ENCODE data around the gene MICALL2.
"Not testable (repeated sequence)": the region's sequence is repeated elsewhere in the genome, so short reads cannot be mapped to it uniquely, and the experiment has no call there.

MICALL2 gene

GRCh38 chr7:1448958-1449357, 10.3 kb downstream of the MICALL2 start:
- WGBS (ENCODE audit: insufficient coverage, insufficient read length) = no CpG with 5 or more reads among the region's 14 CpGs
- Histone ChIP-seq H3K27ac (ENCODE audit: low read length) (no peak overlapping the region), H3K4me1 (ENCODE audit: control insufficient read depth, insufficient read depth, low read length) (no peaks in the 10 kb centered on the region), H3K4me3 (ENCODE audit: low read length) (no peak overlapping the region), H3K36me3 (ENCODE audit: control insufficient read depth, insufficient read depth, low read length) (no peaks in the 10 kb centered on the region), H3K9me3 (ENCODE audit: control insufficient read depth, insufficient read depth, low read length) (no peaks in the 10 kb centered on the region), H3K27me3 (ENCODE audit: control insufficient read depth, insufficient read depth, low read length) (no peaks in the 10 kb centered on the region)
- DNase-seq (ENCODE audit: low read depth, low spot score) = no peak

GRCh38 chr7:1447551-1448244, 11.6 kb downstream of the MICALL2 start:
- Histone ChIP-seq H3K36me3 (ENCODE audit: control insufficient read depth, insufficient read depth, low read length) (no peaks in the 10 kb centered on the region), H3K27ac (ENCODE audit: low read length) (no peak overlapping the region), H3K4me3 (ENCODE audit: low read length) (no peak overlapping the region), H3K9me3 (ENCODE audit: control insufficient read depth, insufficient read depth, low read length) (no peaks in the 10 kb centered on the region), H3K4me1 (ENCODE audit: control insufficient read depth, insufficient read depth, low read length) (no peaks in the 10 kb centered on the region), H3K27me3 (ENCODE audit: control insufficient read depth, insufficient read depth, low read length) (no peaks in the 10 kb centered on the region)
- WGBS (ENCODE audit: insufficient coverage, insufficient read length) = no CpG with 5 or more reads among the region's 15 CpGs
- DNase-seq (ENCODE audit: low read depth, low spot score) = no peak

- DNase-seq (ENCODE audit: low read depth, low spot score) = no peak
- no peaks in the 10 kb centered on the region for H3K4me1 ChIP-seq (ENCODE audit: control insufficient read depth, insufficient read depth, low read length)
- H3K4me3 ChIP-seq (ENCODE audit: low read length) = no peak overlapping the region
- no peaks in the 10 kb centered on the region for H3K27me3 ChIP-seq (ENCODE audit: control insufficient read depth, insufficient read depth, low read length)
- no peak overlapping the region for H3K27ac ChIP-seq (ENCODE audit: low read length)
- no peaks in the 10 kb centered on the region for H3K36me3 ChIP-seq (ENCODE audit: control insufficient read depth, insufficient read depth, low read length)
- no CpG with 5 or more reads among the region's 11 CpGs for WGBS (ENCODE audit: insufficient coverage, insufficient read length)
- H3K9me3 ChIP-seq (ENCODE audit: control insufficient read depth, insufficient read depth, low read length) = no peaks in the 10 kb centered on the region
Observed at GRCh38 chr7:1447112-1447511, 12.2 kb downstream of the MICALL2 start.

GRCh38 chr7:1446620-1447032, 12.6 kb downstream of the MICALL2 start:
- no peaks in the 10 kb centered on the region; the same call in 1 of the 2 replicates for H3K36me3 ChIP-seq (ENCODE audit: control insufficient read depth, insufficient read depth, low read length)
- no peaks in the 10 kb centered on the region for H3K4me1 ChIP-seq (ENCODE audit: control insufficient read depth, insufficient read depth, low read length)
- no CpG with 5 or more reads among the region's 17 CpGs for WGBS (ENCODE audit: insufficient coverage, insufficient read length)
- no peaks in the 10 kb centered on the region for H3K9me3 ChIP-seq (ENCODE audit: control insufficient read depth, insufficient read depth, low read length)
- DNase-seq (ENCODE audit: low read depth, low spot score) = no peak
- no peak overlapping the region for H3K4me3 ChIP-seq (ENCODE audit: low read length)
- H3K27ac ChIP-seq (ENCODE audit: low read length) = no peak overlapping the region
- H3K27me3 ChIP-seq (ENCODE audit: control insufficient read depth, insufficient read depth, low read length) = no peaks in the 10 kb centered on the region

- not testable (repeated sequence) for H3K27ac ChIP-seq (ENCODE audit: low read length); H3K36me3 ChIP-seq (ENCODE audit: control insufficient read depth, insufficient read depth, low read length); H3K9me3 ChIP-seq (ENCODE audit: control insufficient read depth, insufficient read depth, low read length); H3K27me3 ChIP-seq (ENCODE audit: control insufficient read depth, insufficient read depth, low read length); H3K4me3 ChIP-seq (ENCODE audit: low read length); H3K4me1 ChIP-seq (ENCODE audit: control insufficient read depth, insufficient read depth, low read length); DNase-seq (ENCODE audit: low read depth, low spot score)
- 33% methylated on average over 1 of the region's 5 CpGs for WGBS (ENCODE audit: insufficient coverage, insufficient read length)
Observed at GRCh38 chr7:1446026-1446425, 13.2 kb downstream of the MICALL2 start.

- H3K4me3 ChIP-seq (ENCODE audit: low read length) = no peak overlapping the region
- no CpG with 5 or more reads among the region's 21 CpGs for WGBS (ENCODE audit: insufficient coverage, insufficient read length)
- H3K36me3 ChIP-seq (ENCODE audit: control insufficient read depth, insufficient read depth, low read length) = no peaks in the 10 kb centered on the region; the same call in 1 of the 2 replicates
- no peaks in the 10 kb centered on the region for H3K9me3 ChIP-seq (ENCODE audit: control insufficient read depth, insufficient read depth, low read length)
- H3K27me3 ChIP-seq (ENCODE audit: control insufficient read depth, insufficient read depth, low read length) = no peaks in the 10 kb centered on the region
- no peak overlapping the region for H3K27ac ChIP-seq (ENCODE audit: low read length)
- H3K4me1 ChIP-seq (ENCODE audit: control insufficient read depth, insufficient read depth, low read length) = no peaks in the 10 kb centered on the region
- DNase-seq (ENCODE audit: low read depth, low spot score) = no peak
Observed at GRCh38 chr7:1445341-1445740, 13.9 kb downstream of the MICALL2 start.

- no peak overlapping the region for H3K27ac ChIP-seq (ENCODE audit: low read length)
- H3K27me3 ChIP-seq (ENCODE audit: control insufficient read depth, insufficient read depth, low read length) = no peaks in the 10 kb centered on the region
- H3K4me1 ChIP-seq (ENCODE audit: control insufficient read depth, insufficient read depth, low read length) = no peaks in the 10 kb centered on the region
- no peaks in the 10 kb centered on the region; the same call in 1 of the 2 replicates for H3K36me3 ChIP-seq (ENCODE audit: control insufficient read depth, insufficient read depth, low read length)
- no peaks in the 10 kb centered on the region for H3K9me3 ChIP-seq (ENCODE audit: control insufficient read depth, insufficient read depth, low read length)
- WGBS (ENCODE audit: insufficient coverage, insufficient read length) = no CpG with 5 or more reads among the region's 24 CpGs
- H3K4me3 ChIP-seq (ENCODE audit: low read length) = no peak overlapping the region
- DNase-seq (ENCODE audit: low read depth, low spot score) = no peak
Observed at GRCh38 chr7:1444925-1445322, 14.3 kb downstream of the MICALL2 start.

GRCh38 chr7:1444214-1444924, 14.9 kb downstream of the MICALL2 start:
- no peak overlapping the region for H3K27ac ChIP-seq (ENCODE audit: low read length)
- no CpG with 5 or more reads among the region's 45 CpGs for WGBS (ENCODE audit: insufficient coverage, insufficient read length)
- H3K27me3 ChIP-seq (ENCODE audit: control insufficient read depth, insufficient read depth, low read length) = no peaks in the 10 kb centered on the region
- DNase-seq (ENCODE audit: low read depth, low spot score) = no peak
- no peaks in the 10 kb centered on the region for H3K9me3 ChIP-seq (ENCODE audit: control insufficient read depth, insufficient read depth, low read length)
- no peaks in the 10 kb centered on the region; the same call in 1 of the 2 replicates for H3K36me3 ChIP-seq (ENCODE audit: control insufficient read depth, insufficient read depth, low read length)
- H3K4me3 ChIP-seq (ENCODE audit: low read length) = no peak overlapping the region
- no peaks in the 10 kb centered on the region for H3K4me1 ChIP-seq (ENCODE audit: control insufficient read depth, insufficient read depth, low read length)

GRCh38 chr7:1443587-1444200, 15.6 kb downstream of the MICALL2 start:
- H3K36me3 ChIP-seq (ENCODE audit: control insufficient read depth, insufficient read depth, low read length); H3K4me3 ChIP-seq (ENCODE audit: low read length): not testable (repeated sequence)
- WGBS (ENCODE audit: insufficient coverage, insufficient read length) = no CpG with 5 or more reads among the region's 42 CpGs

GRCh38 chr7:1442355-1443124, 16.7 kb downstream of the MICALL2 start:
- DNase-seq (ENCODE audit: low read depth, low spot score) = no peak
- no peaks in the 10 kb centered on the region for H3K4me1 ChIP-seq (ENCODE audit: control insufficient read depth, insufficient read depth, low read length)
- H3K4me3 ChIP-seq (ENCODE audit: low read length) = no peak overlapping the region
- H3K36me3 ChIP-seq (ENCODE audit: control insufficient read depth, insufficient read depth, low read length) = no peaks in the 10 kb centered on the region; the same call in 1 of the 2 replicates
- no CpG with 5 or more reads among the region's 20 CpGs for WGBS (ENCODE audit: insufficient coverage, insufficient read length)
- H3K27me3 ChIP-seq (ENCODE audit: control insufficient read depth, insufficient read depth, low read length) = no peaks in the 10 kb centered on the region
- H3K27ac ChIP-seq (ENCODE audit: low read length) = no peak overlapping the region
- no peaks in the 10 kb centered on the region for H3K9me3 ChIP-seq (ENCODE audit: control insufficient read depth, insufficient read depth, low read length)

More at GRCh38 chr7:1443587-1444200, 15.6 kb downstream of the MICALL2 start:
- not testable (repeated sequence) for H3K27ac ChIP-seq (ENCODE audit: low read length); H3K4me1 ChIP-seq (ENCODE audit: control insufficient read depth, insufficient read depth, low read length); DNase-seq (ENCODE audit: low read depth, low spot score); H3K9me3 ChIP-seq (ENCODE audit: control insufficient read depth, insufficient read depth, low read length); H3K27me3 ChIP-seq (ENCODE audit: control insufficient read depth, insufficient read depth, low read length)

All from iPS DF 6.9 (cell line).